H1 (cell line): Measurements from ENCODE around the gene ARHGAP15. TPM values are rescaled to one million over a fixed set of nuclear protein-coding genes. Genes with fewer than 3 reads are reported as not detected.

Experiments
- CTCF ChIA-PET: fragments of 300-600 bp; sonication (Branson Sonifier 250); formaldehyde crosslinking; loops from one replicate; lab custom pipeline; 2021; ENCODE audit not compliant: partially characterized antibody; lab: Charles Lee
- POLR2A ChIA-PET: fragments of 300-600 bp; sonication (Branson Sonifier 250); formaldehyde crosslinking; loops from one replicate; lab custom pipeline; 2021; ENCODE audit warnings: inconsistent platforms; ENCODE audit not compliant: partially characterized antibody; lab: Charles Lee
- DNase-seq, 2 experiments: peaks; one replicate each; pipeline versions ENCODE4 v3.0.0 to v3.0.0-alpha.2; 2010 to 2022; ENCODE audit warnings: low spot score in 2 of 2, low read depth in 1 of 2, mixed read lengths in 1 of 2
- FAIRE-seq: peaks from 2 replicates; lab custom pipeline; 2011; peaks lifted over from hg19 to GRCh38; lab: Jason Lieb, UNC
- H2AFZ ChIP-seq: 2 replicates; pipeline ENCODE4 v1.8.1; 2012; ENCODE audit warnings: low read length, inconsistent platforms
- H2AK5ac ChIP-seq: 2 replicates; pipeline ENCODE4 v1.6.1; 2013; ENCODE audit warnings: low read depth, low read length
- H2BK120ac ChIP-seq: replicated peaks from 2 replicates; pipeline ENCODE3; 2013; ENCODE audit warnings: low read depth, low read length, inconsistent platforms
- H2BK12ac ChIP-seq: 2 replicates; pipeline ENCODE4 v1.6.1; 2013; ENCODE audit warnings: low read depth, low read length
- H2BK15ac ChIP-seq: 2 replicates; pipeline ENCODE4 v1.6.1; 2013; ENCODE audit warnings: low read length
- H2BK20ac ChIP-seq: 2 replicates; pipeline ENCODE4 v1.6.1; 2013; ENCODE audit warnings: low read length
- H2BK5ac ChIP-seq: 2 replicates; pipeline ENCODE4 v1.6.1; 2013; ENCODE audit warnings: low read depth, low read length
- H3K14ac ChIP-seq: 2 replicates; pipeline ENCODE4 v1.6.1; 2013; ENCODE audit warnings: inconsistent platforms; ENCODE audit not compliant: insufficient read length
- H3K18ac ChIP-seq: 2 replicates; pipeline ENCODE4 v1.6.1; 2013; ENCODE audit warnings: low read length; ENCODE audit errors: extremely low read depth
- H3K23ac ChIP-seq: 2 replicates; pipeline ENCODE4 v1.6.1; 2013; ENCODE audit warnings: inconsistent platforms; ENCODE audit not compliant: insufficient read length
- H3K23me2 ChIP-seq: 2 replicates; pipeline ENCODE4 v1.6.1; 2013; ENCODE audit warnings: low read depth, low read length
- H3K27ac ChIP-seq: 2 replicates; pipeline ENCODE4 v1.6.1; 2011; ENCODE audit warnings: low read depth, low read length, inconsistent platforms
- H3K27me3 ChIP-seq, 4 experiments: replicated peaks in 1 of 4; 1 replicate in 1 of 4; 2 replicates in 3 of 4; pipeline versions ENCODE4 v1.6.1 to v1.8.1; 2011 to 2013; ENCODE audit warnings: low read length in 3 of 4, mild to moderate bottlenecking in 3 of 4, inconsistent platforms in 2 of 4, mixed read lengths in 2 of 4, moderate library complexity in 1 of 4; ENCODE audit not compliant: control insufficient read depth in 3 of 4, insufficient read depth in 3 of 4; ENCODE audit errors: extremely low read depth in 1 of 4
- H3K36me3 ChIP-seq, 4 experiments: 2 replicates each; pipeline versions ENCODE4 v1.6.1 to v1.8.1; 2011 to 2013; ENCODE audit warnings: mild to moderate bottlenecking in 4 of 4, low read length in 3 of 4, moderate library complexity in 2 of 4, control low read depth in 1 of 4, inconsistent platforms in 1 of 4; ENCODE audit not compliant: insufficient read depth in 4 of 4, control insufficient read depth in 2 of 4
- H3K4ac ChIP-seq: replicated peaks from 2 replicates; pipeline ENCODE3; 2013; ENCODE audit warnings: low read length, low read depth, mixed read lengths, inconsistent platforms; ENCODE audit not compliant: insufficient read length
- H3K4me1 ChIP-seq, 4 experiments: replicated peaks in 1 of 4; 1 replicate in 1 of 4; 2 replicates in 3 of 4; pipeline versions ENCODE4 v1.6.1 to v1.8.1; 2011 to 2013; ENCODE audit warnings: low read length in 3 of 4, inconsistent platforms in 2 of 4, mixed read lengths in 1 of 4; ENCODE audit not compliant: insufficient read depth in 4 of 4, control insufficient read depth in 3 of 4
- H3K4me2 ChIP-seq, 2 experiments: 2 replicates each; pipeline versions ENCODE4 v1.6.1 to v1.8.1; 2011 to 2013; ENCODE audit warnings: low read depth in 2 of 2, low read length in 2 of 2, control low read depth in 1 of 2, inconsistent platforms in 1 of 2, mild to moderate bottlenecking in 1 of 2; ENCODE audit not compliant: insufficient read depth in 1 of 2
- H3K4me3 ChIP-seq, 4 experiments: fragments of 200-600, 300-600 bp in 1 of 4; sonication (generic), shearing (Covaris generic), sonication (Bioruptor Twin) in 1 of 4; 2 replicates each; pipeline versions ENCODE4 v1.5.1 to v1.8.1; 2011 to 2016; ENCODE audit warnings: low read length in 4 of 4, low read depth in 3 of 4, control low read depth in 2 of 4, inconsistent platforms in 2 of 4, mild to moderate bottlenecking in 2 of 4, mixed read lengths in 1 of 4, moderate library complexity in 1 of 4; ENCODE audit not compliant: insufficient read depth in 2 of 4; ENCODE audit errors: extremely low read depth in 1 of 4
- H3K56ac ChIP-seq: replicated peaks from 2 replicates; pipeline ENCODE3; 2013; ENCODE audit warnings: low read depth, mild to moderate bottlenecking, mixed read lengths, low read length, inconsistent platforms; ENCODE audit not compliant: insufficient read length
- H3K79me1 ChIP-seq: 2 replicates; pipeline ENCODE4 v1.6.1; 2013; ENCODE audit warnings: low read depth, low read length, control low read depth
- H3K79me2 ChIP-seq, 2 experiments: 2 replicates each; pipeline versions ENCODE4 v1.6.1 to v1.8.1; 2012 to 2013; ENCODE audit warnings: low read length in 2 of 2, mild to moderate bottlenecking in 2 of 2, inconsistent platforms in 1 of 2; ENCODE audit not compliant: insufficient read depth in 2 of 2, control insufficient read depth in 1 of 2
- H3K9ac ChIP-seq, 4 experiments: replicated peaks in 1 of 4; 1 replicate in 1 of 4; 2 replicates in 3 of 4; pipeline versions ENCODE4 v1.6.1 to v1.8.1; 2011 to 2013; ENCODE audit warnings: low read depth in 3 of 4, low read length in 3 of 4, control low read depth in 2 of 4, mild to moderate bottlenecking in 2 of 4, moderate library complexity in 2 of 4, inconsistent platforms in 1 of 4; ENCODE audit errors: extremely low read depth in 1 of 4
- H3K9me3 ChIP-seq, 2 experiments: 2 replicates each; pipeline versions ENCODE4 v1.6.1 to v1.8.1; 2012 to 2013; ENCODE audit warnings: mild to moderate bottlenecking in 2 of 2, moderate library complexity in 2 of 2, control low read depth in 1 of 2, inconsistent platforms in 1 of 2, low read depth in 1 of 2, low read length in 1 of 2, mixed read lengths in 1 of 2; ENCODE audit not compliant: insufficient read depth in 2 of 2
- H4K20me1 ChIP-seq, 2 experiments: replicated peaks in 1 of 2; 2 replicates each; pipeline versions ENCODE3 to v1.8.1; 2011 to 2013; ENCODE audit warnings: inconsistent platforms in 2 of 2, low read length in 2 of 2, mild to moderate bottlenecking in 1 of 2; ENCODE audit not compliant: insufficient read depth in 2 of 2, control insufficient read depth in 1 of 2
- H4K5ac ChIP-seq: 2 replicates; pipeline ENCODE4 v1.6.1; 2013; ENCODE audit warnings: low read length, low read depth, mixed read lengths, inconsistent platforms; ENCODE audit not compliant: insufficient read length
- H4K8ac ChIP-seq: 2 replicates; pipeline ENCODE4 v1.8.0; 2013; ENCODE audit warnings: mild to moderate bottlenecking, moderate library complexity, low read length, inconsistent platforms; ENCODE audit not compliant: insufficient read depth; ENCODE audit errors: extremely low read depth
- H4K91ac ChIP-seq: replicated peaks from 2 replicates; pipeline ENCODE3; 2013; ENCODE audit warnings: low read length, mixed read lengths, inconsistent platforms; ENCODE audit not compliant: insufficient read length
- BCL11A ChIP-seq, 2 experiments: IDR thresholded peaks; one replicate each; pipeline ENCODE4 v1.6.1; 2011; ENCODE audit warnings: low read depth in 2 of 2, low read length in 2 of 2, mild to moderate bottlenecking in 2 of 2
- CTBP2 ChIP-seq: IDR thresholded peaks from 2 replicates; pipeline ENCODE4 v1.7.0; 2011; ENCODE audit warnings: borderline replicate concordance, mild to moderate bottlenecking, moderate library complexity, mixed read lengths, low read length; ENCODE audit not compliant: insufficient read depth, insufficient read length
- EGR1 ChIP-seq: IDR thresholded peaks from 2 replicates; pipeline ENCODE4 v1.6.1; 2011; ENCODE audit warnings: low read depth, low read length, borderline replicate concordance
- EP300 ChIP-seq, 2 experiments: IDR thresholded peaks; 1 replicate in 1 of 2; 2 replicates in 1 of 2; pipeline ENCODE4 v1.6.1; 2011 to 2012; ENCODE audit warnings: low read depth in 2 of 2, low read length in 2 of 2, mild to moderate bottlenecking in 2 of 2, borderline replicate concordance in 1 of 2, inconsistent platforms in 1 of 2, moderate library complexity in 1 of 2
- ZNF274 ChIP-seq: IDR thresholded peaks from 2 replicates; pipeline ENCODE4 v1.7.0; 2012; ENCODE audit warnings: low read length, borderline replicate concordance; ENCODE audit errors: extremely low read depth
- WGBS, 2 experiments: shearing (Covaris generic) in 1 of 2; methylation state at CpG; one replicate each; pipeline versions ENCODE4 v1.1.6 to v1.1.7; 2013 to 2015; ENCODE audit warnings: low lambda C conversion rate in 2 of 2, mixed read lengths in 2 of 2, inconsistent platforms in 1 of 2, low coverage in 1 of 2, missing lambda C conversion rate in 1 of 2; ENCODE audit not compliant: insufficient replicate concordance in 2 of 2, insufficient coverage in 1 of 2, insufficient read length in 1 of 2; ENCODE audit errors: extremely low coverage in 1 of 2, missing lambda C conversion rate in 1 of 2; 5-methylcytosine and 5-hydroxymethylcytosine counted together
- polyA plus RNA-seq, 7 experiments: library from polyadenylated mRNA; depleted of rRNA in 3 of 7; stranded (reverse) in 5 of 7; unstranded in 2 of 7; fragments of >200 nt in 5 of 7; fragments of 200-250 nt in 2 of 7; gene quantifications; 1 replicate in 5 of 7; 2 replicates in 1 of 7; 4 replicates in 1 of 7; pipeline versions ENCODE4 v1.2.1 to v1.2.3, GENCODE V29; 2011 to 2013; ENCODE audit warnings: missing spikeins in 2 of 7, mixed read lengths in 2 of 7
- total RNA-seq: library from RNA; stranded (reverse); fragmentation: NEBNext Ultra II Directional; extraction: Animal tissue kit (Norgen Biotek cat#: 25700); gene quantifications from 2 replicates; pipeline ENCODE4 v1.2.1, GENCODE V29; 2021

Gene ARHGAP15
- total and polyA plus RNA-seq, 2 of the 8 experiments (the other 6 are each of a cell fraction or from before 2014, with no cell fraction given), result not detected

GRCh38 chr2:143251681-143252080 is 122.5 kb downstream of the ARHGAP15 start:
- Histone ChIP-seq H2AK5ac (no peak overlapping the region), H3K9me3 (no peaks in the 10 kb centered on the region), H2BK15ac (no peak overlapping the region), H3K27me3 (no peaks in the 10 kb centered on the region), H3K14ac (no peak overlapping the region), H3K36me3 (no peaks in the 10 kb centered on the region), H3K79me1 (no peaks in the 10 kb centered on the region), H3K27ac (no peak overlapping the region), H3K4me2 (no peak overlapping the region), H3K23ac (no peak overlapping the region), H2BK12ac (no peak overlapping the region), H3K23me2 (no peaks in the 10 kb centered on the region), H2BK20ac (no peak overlapping the region), H3K4me1 (no peaks in the 10 kb centered on the region), H4K8ac (no peak overlapping the region), H4K91ac (no peak overlapping the region), H4K5ac (no peak overlapping the region), H3K56ac (no peak overlapping the region), H2BK120ac (no peak overlapping the region), H2AFZ (no peak overlapping the region), H3K9ac (no peak overlapping the region), H3K18ac (no peak overlapping the region), H4K20me1 (no peaks in the 10 kb centered on the region), H3K4me3 (no peak overlapping the region), H3K79me2 (no peaks in the 10 kb centered on the region), H2BK5ac (no peak overlapping the region), H3K4ac (no peak overlapping the region)
- no peak for FAIRE-seq
- WGBS, 2 experiments, result 80% methylated on average over 2 of the region's 2 CpGs; no CpG with 5 or more reads in 1 of the 2 experiments
- ChIA-PET CTCF (interaction anchor here (0.6 to 3.5 kb wide), 8 partner anchors 11 to 217 kb away, joined by 4 to 13 read pairs (median 6); no protein-coding TSS in a partner anchor), POLR2A (no interaction called here)
- TF ChIP-seq EGR1 (no peak), EP300 (IDR thresholded peaks at IDR 0.05; ENCODE audit: borderline replicate concordance in 1 of 2, low read depth in 2 of 2, low read length in 2 of 2) (no peak), ZNF274 (no peak), CTBP2 (no peak), BCL11A (IDR thresholded peaks at IDR 0.05; ENCODE audit: low read depth in 2 of 2, low read length in 2 of 2) (no peak)
- DNase-seq, result no peak
